Stimulated activated CD4-positive, alpha-beta T cell treated with anti-CD3 and anti-CD28 coated beads, Interleukin-2, amount 100 ng/mL, for 24 hours (primary cell): ENCODE measurements around the gene TRAPPC4.
"Not testable (repeated sequence)": the region's sequence is repeated elsewhere in the genome, so short reads cannot be mapped to it uniquely, and the experiment has no call there.

Experiments used
- DNase-seq, 2 donors: peaks; one replicate each; pipeline ENCODE4 v3.0.0-alpha.2; 2020

The TRAPPC4 gene

DNA sequence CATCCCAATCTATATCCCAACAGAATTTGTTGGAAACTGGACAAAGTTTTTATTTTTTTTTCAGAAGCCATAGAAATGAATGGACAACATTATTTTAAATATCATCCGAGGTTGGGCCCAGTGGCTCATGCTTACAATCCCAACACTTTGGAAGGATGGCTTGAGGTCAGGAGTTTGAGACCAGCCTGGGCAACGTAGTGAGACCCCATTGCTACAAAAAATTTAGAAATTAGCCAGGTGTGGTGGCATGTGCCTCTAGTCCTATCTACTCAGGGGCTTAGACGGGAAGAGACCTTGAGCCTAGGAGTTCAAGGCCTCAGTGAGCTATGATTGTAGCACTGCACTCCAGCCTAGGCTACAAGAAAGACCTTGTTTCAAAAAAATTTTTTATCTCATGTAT is 16.2 kb downstream of the TRAPPC4 start:
- no peak for DNase-seq

GRCh38 chr11:119038884-119039283 is 20.3 kb downstream of the TRAPPC4 start:
- no peak for DNase-seq

GRCh38 chr11:119039471-119039870 is 20.9 kb downstream of the TRAPPC4 start:
- DNase-seq = not testable (repeated sequence)

DNA sequence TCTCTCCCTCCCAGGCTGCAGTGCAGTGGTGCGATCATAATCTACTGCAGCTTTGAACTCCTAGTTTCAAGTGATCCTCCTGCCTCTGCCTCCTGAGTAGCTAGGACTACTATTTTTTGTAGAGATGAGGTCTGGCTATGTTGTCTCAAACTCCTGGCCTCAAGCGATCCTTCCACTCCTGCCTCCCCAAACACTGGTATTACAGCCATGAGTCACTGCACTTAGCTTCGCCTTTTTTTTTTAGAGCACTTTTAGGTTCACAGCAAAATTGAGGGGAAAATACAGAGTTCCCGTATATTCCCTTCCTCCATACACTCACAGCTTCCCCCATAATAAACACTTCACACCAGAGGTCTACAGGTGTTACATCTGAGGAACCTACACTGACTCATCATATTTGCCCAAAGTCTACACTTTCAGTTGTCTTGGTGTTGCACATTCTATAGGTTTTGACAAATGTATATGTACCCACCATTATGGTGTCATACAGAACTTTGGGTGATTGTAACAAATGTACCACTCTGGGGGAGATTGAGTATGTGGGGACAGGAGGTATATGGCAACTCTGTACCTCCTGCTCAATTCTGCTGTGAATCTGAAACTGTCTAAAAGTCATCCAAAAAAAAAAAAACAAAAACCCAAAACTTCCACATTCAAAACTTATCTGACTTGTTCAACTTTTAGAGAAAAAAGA is 23.4 kb downstream of the TRAPPC4 start:
- DNase-seq = no peak

- no peak for DNase-seq
Measured at GRCh38 chr11:119042927-119043326, 24.4 kb downstream of the TRAPPC4 start.

DNA sequence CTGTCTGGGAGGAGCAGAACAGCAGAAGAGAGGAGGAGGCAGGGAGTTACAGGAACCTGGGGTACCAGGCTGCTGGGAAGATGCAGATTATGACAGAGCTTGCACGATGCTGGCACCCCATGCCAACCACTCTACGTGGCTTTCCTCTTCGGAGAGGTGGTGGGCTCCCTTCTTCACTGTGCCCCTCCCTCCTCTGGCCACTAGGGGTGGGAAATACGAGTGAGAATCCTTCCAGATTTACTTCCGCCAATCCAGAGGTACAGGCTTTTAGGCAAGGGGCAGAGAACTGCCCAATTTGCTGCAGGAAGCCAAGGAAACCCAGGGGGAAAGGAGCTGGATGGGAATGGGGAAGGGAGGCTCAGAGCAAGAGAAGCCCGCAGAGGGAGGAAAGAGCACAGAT is 26.1 kb downstream of the TRAPPC4 start:
- DNase-seq = no peak

DNA sequence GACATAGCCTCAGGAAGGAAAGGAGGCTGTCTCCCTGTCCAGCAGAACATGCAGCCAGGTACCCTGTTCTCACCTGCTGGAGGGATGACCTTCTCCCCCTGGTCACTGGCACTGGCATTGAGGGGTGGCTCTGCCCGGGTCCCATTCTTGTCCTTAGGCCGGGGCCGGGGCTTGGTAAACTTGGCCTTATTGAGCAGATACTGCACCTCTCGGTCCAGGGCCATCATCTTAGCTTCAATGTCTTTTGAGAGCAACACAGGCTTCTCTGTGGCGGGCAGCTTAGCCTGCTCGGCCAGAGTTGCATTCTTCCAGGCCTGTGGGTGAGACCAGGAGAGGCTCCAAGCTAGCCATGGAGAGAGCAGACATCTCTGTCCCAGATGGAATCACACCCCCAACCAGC is 27.9 kb downstream of the TRAPPC4 start:
- no peak for DNase-seq

- DNase-seq = no peak
Measured at GRCh38 chr11:119047205-119047604, 28.6 kb downstream of the TRAPPC4 start.

GRCh38 chr11:119048644-119049043 is 30.1 kb downstream of the TRAPPC4 start:
- no peak for DNase-seq

DNA sequence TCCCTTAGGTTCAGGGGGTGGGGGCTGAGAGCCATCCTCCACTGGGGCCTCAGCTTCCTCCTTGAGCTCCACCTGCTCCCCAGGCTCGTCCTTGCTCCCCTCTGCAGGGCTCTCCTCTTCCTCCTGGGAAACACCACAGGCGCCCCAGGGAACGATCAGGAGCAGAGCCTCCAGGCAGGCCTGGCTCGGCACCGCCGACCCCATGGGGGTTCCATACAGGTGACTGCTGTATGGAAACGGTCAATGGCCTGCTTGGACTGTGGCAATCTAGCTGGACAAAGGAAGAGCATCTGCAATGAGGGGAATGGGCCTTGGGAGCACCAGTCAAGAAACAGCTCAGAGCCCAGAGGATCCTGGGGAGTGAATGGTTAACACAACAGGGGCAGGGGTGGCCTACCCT is 30.5 kb downstream of the TRAPPC4 start:
- DNase-seq = no peak

DNA sequence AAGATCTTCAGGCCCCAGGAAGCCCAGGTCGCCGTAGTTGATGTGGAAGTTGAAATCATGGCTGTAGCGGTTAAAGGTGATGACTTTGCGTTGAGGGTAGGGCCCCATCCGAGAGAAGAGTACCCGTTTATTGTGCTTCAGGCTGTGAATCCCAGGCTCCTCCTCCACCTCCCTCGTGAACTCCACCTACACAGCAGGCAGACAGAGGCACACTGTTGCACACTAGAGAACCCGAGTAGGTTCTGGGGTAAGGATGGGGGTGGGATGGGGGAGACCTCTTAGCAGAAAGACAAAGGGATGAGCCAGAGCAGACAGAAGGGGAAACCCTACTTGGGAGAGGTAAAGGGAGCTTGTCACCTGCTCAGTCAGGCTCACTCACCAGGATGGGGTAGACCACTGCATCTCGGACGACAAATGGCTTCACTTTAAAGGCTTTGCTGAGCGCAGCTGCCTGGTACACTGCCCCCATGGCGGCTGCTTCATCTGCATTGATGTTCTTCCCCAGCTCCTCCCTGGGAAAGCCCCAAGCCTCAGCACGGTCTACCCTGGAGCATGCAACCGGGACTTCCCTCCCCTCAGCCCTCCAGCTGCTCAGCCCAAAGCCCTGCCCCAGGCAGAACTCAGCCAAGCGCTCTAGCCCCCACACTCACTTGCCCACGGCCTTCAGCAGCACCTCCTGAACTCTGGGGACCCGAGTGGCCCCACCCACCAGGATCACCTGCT is 33.0 kb downstream of the TRAPPC4 start:
- DNase-seq = peak in 1 of 2 donors; percentile 28

GRCh38 chr11:119052163-119052814 is 33.7 kb downstream of the TRAPPC4 start:
- no peak for DNase-seq

DNA sequence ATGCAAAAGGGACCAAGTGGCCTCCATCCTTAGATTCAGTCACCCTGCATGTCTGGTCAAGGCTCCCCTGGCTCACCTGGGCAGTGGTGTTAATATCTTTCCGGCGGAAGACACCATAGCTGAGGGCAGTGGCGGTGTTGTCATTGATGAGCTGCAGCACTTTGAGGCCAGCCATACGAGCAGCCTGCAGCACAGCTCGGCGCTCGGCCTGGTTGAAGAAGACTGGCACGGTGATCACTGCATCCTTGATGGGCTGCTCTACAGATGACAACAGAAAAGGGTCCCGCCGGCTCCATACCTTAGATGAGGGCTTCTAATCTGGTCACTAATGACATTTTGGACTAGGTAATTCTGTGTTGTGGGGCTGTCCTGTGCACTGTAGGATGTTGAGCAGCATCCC is 35.9 kb downstream of the TRAPPC4 start:
- no peak for DNase-seq

- DNase-seq = peak in 1 of 2 donors; percentile 20
Measured at GRCh38 chr11:119055901-119056300, 37.3 kb downstream of the TRAPPC4 start.

- DNase-seq = peak; percentile 50 to 54
Measured at GRCh38 chr11:119056421-119056999, 37.9 kb downstream of the TRAPPC4 start.

- DNase-seq = peak; percentile 99
Measured at GRCh38 chr11:119057000-119057769, 38.6 kb downstream of the TRAPPC4 start, which contains the start of gene HYOU1. Gene HYOU1 (minus strand): TSS chr11:119057205. CDS start chr11:119056160, 1,045 bp downstream.

- DNase-seq = not testable (repeated sequence)
Measured at GRCh38 chr11:119059128-119059527, 40.6 kb downstream of the TRAPPC4 start.

GRCh38 chr11:119061256-119061655 is 42.7 kb downstream of the TRAPPC4 start:
- DNase-seq = no peak

DNA sequence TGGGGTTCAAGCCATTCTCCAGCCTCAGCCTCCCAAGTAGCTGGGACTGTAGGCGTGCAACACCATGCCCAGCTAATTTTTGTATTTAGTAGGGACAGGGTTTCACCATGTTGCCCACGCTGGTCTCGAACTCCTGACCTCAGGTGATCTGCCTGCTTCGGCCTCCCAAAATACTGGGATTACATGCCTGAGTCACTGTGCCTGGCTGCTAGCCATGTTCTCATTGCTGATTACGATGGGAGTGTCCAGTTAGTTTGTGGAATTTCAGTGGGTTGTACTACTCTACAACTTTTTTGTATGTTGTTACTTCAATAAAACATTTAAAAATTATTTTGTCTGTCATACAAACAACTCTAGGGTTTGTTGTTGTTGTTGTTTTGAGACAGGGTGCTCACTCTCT is 44.2 kb downstream of the TRAPPC4 start:
- no peak for DNase-seq

DNA sequence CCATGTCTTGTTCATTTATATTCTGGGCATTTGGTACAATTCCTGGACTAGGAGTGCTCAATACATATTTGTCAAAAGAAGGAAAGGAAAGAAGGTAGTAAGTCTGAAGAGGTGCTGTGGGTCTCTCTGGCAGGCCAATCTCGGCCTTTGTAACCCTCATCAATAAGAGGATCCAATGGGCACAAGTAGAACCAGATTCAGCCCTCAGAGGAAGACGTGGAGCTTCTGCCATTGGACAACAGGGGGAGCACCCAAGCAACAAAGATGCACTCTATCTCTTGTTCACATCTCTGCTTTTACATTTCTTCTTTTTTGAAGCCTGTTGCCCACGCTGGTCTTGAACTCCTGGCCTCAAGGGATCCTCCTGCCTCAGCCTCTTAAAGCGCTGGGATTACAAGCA is 46.8 kb downstream of the TRAPPC4 start:
- peak; percentile 34 to 49 for DNase-seq

DNA sequence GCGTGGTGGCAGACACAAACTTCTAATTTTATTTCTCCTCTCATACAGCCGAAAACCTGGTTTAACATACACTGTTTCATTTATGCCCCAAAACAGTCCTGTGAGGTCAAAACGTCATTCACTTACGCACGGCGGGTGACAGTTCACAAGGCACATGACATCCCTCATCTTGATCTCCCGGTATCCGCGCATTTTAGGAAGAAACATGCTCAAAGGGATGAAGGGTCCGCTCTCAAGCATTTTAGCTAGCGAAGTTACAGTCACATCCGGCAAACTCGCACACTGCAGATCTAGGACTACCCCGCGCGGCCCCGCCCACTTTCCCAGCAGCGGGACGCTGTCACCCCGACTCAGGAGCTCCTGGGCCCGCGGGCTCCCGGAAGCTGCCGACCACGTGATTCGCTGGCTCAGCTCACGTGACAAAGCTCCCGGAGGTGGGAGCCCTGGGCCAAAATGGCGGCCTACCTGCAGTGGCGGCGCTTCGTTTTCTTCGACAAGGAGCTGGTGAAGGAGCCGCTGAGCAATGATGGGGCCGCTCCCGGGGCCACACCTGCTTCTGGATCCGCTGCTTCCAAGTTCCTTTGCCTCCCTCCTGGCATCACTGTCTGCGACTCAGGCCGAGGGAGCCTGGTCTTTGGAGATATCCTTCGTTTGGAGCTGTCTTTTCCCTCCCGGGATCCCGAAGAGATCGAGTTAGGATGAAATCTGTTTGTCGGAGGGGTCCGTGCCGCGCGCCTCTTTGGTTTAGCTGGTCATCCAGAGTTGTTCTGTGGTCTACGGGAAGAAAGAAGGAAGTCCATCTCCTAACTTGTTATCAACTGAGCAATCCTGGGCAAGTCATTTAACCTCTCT is 49.0 kb downstream of the TRAPPC4 start, which contains the start of gene VPS11:
TSS of gene VPS11 (plus strand) at position 448 of the 852 bp plus-strand sequence. CDS start at position 454, 6 bp downstream.
- peak; percentile 98 to 99 for DNase-seq
